GM19035 (cell line): ENCODE measurements around the gene PACSIN3.
A peak's percentile ranks its signal among the peaks of the same experiment; 100 is the strongest.
"Not testable (repeated sequence)": the region's sequence is repeated elsewhere in the genome, so short reads cannot be mapped to it uniquely, and the experiment has no call there.

ENCODE experiments used
- ATAC-seq: cut with Tn5 transposase; IDR thresholded peaks from one replicate; pipeline ENCODE4 v1.9.1; 2021; ENCODE audit not compliant: unreplicated experiment

PACSIN3 gene

GRCh38 chr11:47198161-47198560 lies 11.9 kb upstream of the PACSIN3 start:
- ATAC-seq: not testable (repeated sequence)

GRCh38 chr11:47192111-47192510 lies 5.9 kb upstream of the PACSIN3 start:
- ATAC-seq: no peak

- not testable (repeated sequence) for ATAC-seq
Observed at GRCh38 chr11:47191137-47191536, 4.9 kb upstream of the PACSIN3 start.

GRCh38 chr11:47189100-47189834 lies 3.0 kb upstream of the PACSIN3 start:
- no peak for ATAC-seq

- ATAC-seq: no peak
Observed at GRCh38 chr11:47188259-47188658, 2.0 kb upstream of the PACSIN3 start.

- ATAC-seq: no peak
Observed at GRCh38 chr11:47187723-47188122, 1.5 kb upstream of the PACSIN3 start.

- peak; percentile 28 for ATAC-seq
Observed at GRCh38 chr11:47186700-47187695, 764 bp upstream of the PACSIN3 start.

- peak; percentile 24 for ATAC-seq
Observed at GRCh38 chr11:47185305-47186075, 744 bp downstream of the PACSIN3 start.

GRCh38 chr11:47184711-47185304 lies 1.4 kb downstream of the PACSIN3 start:
- ATAC-seq: no peak

- no peak for ATAC-seq
Observed at GRCh38 chr11:47183969-47184368, 2.3 kb downstream of the PACSIN3 start.

- ATAC-seq: no peak
Observed at GRCh38 chr11:47183031-47183856, 3.0 kb downstream of the PACSIN3 start.

- ATAC-seq: no peak
Observed at GRCh38 chr11:47182380-47182779, 3.9 kb downstream of the PACSIN3 start.

- no peak for ATAC-seq
Observed at GRCh38 chr11:47181271-47181670, 5.0 kb downstream of the PACSIN3 start.

- ATAC-seq: no peak
Observed at GRCh38 chr11:47180006-47180787, 6.0 kb downstream of the PACSIN3 start.

GRCh38 chr11:47179655-47179991 lies 6.6 kb downstream of the PACSIN3 start:
- ATAC-seq: no peak

- no peak for ATAC-seq
Observed at GRCh38 chr11:47178737-47179654, 7.2 kb downstream of the PACSIN3 start.

GRCh38 chr11:47178316-47178715 lies 7.9 kb downstream of the PACSIN3 start:
- ATAC-seq: no peak

- ATAC-seq: no peak
Observed at GRCh38 chr11:47177846-47178245, 8.4 kb downstream of the PACSIN3 start.
